T-helper 2 cell treated with Interferon-gamma antibody and Interleukin-4, amounts not matched to agents 5 μg/mL and 100 μg/mL, for 36 hours (primary cell): ENCODE results near the gene NAV1.
A peak's percentile ranks its signal among the peaks of the same experiment; 100 is the strongest.
"Not testable (repeated sequence)": the region's sequence is repeated elsewhere in the genome, so short reads cannot be mapped to it uniquely, and the experiment has no call there.

Source experiments
- DNase-seq: peaks from one replicate; pipeline ENCODE4 v3.0.0; 2021; ENCODE audit warnings: low spot score
- H3K27ac Mint-ChIP-seq: one replicate; pipeline ENCODE4 v1.8.0; 2021; ENCODE audit warnings: mild to moderate bottlenecking, mixed read lengths
- H3K27me3 Mint-ChIP-seq: one replicate; pipeline ENCODE4 v1.8.0; 2021; ENCODE audit warnings: low read depth, mixed read lengths
- H3K36me3 Mint-ChIP-seq: one replicate; pipeline ENCODE4 v1.8.0; 2021; ENCODE audit warnings: low read depth, mixed read lengths
- H3K4me1 Mint-ChIP-seq: one replicate; pipeline ENCODE4 v1.8.0; 2021; ENCODE audit warnings: low read depth, mixed read lengths
- H3K4me3 Mint-ChIP-seq: one replicate; pipeline ENCODE4 v1.8.0; 2022; ENCODE audit warnings: mild to moderate bottlenecking, moderate library complexity, mixed read lengths
- H3K9me3 Mint-ChIP-seq: one replicate; pipeline ENCODE4 v1.8.0; 2021; ENCODE audit warnings: mixed read lengths

NAV1 gene, protein sequence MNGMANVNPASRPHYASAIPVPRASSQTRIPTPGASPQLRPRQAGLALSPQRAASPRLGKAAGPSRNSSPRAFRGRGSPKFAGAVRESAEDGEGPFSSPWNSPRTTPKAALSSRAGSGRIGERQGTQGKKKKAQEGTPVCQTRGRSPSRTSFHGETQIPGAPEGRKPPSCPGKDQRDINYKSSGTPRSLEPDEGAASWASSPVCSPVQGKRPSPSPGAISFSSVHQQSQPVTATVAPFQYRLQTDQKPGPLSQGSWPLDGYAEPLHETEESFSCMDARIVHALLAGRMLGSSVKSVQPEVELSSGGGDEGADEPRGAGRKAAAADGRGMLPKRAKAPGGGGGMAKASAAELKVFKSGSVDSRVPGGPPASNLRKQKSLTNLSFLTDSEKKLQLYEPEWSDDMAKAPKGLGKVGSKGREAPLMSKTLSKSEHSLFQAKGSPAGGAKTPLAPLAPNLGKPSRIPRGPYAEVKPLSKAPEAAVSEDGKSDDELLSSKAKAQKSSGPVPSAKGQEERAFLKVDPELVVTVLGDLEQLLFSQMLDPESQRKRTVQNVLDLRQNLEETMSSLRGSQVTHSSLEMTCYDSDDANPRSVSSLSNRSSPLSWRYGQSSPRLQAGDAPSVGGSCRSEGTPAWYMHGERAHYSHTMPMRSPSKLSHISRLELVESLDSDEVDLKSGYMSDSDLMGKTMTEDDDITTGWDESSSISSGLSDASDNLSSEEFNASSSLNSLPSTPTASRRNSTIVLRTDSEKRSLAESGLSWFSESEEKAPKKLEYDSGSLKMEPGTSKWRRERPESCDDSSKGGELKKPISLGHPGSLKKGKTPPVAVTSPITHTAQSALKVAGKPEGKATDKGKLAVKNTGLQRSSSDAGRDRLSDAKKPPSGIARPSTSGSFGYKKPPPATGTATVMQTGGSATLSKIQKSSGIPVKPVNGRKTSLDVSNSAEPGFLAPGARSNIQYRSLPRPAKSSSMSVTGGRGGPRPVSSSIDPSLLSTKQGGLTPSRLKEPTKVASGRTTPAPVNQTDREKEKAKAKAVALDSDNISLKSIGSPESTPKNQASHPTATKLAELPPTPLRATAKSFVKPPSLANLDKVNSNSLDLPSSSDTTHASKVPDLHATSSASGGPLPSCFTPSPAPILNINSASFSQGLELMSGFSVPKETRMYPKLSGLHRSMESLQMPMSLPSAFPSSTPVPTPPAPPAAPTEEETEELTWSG (N-terminal part only)

DNA sequence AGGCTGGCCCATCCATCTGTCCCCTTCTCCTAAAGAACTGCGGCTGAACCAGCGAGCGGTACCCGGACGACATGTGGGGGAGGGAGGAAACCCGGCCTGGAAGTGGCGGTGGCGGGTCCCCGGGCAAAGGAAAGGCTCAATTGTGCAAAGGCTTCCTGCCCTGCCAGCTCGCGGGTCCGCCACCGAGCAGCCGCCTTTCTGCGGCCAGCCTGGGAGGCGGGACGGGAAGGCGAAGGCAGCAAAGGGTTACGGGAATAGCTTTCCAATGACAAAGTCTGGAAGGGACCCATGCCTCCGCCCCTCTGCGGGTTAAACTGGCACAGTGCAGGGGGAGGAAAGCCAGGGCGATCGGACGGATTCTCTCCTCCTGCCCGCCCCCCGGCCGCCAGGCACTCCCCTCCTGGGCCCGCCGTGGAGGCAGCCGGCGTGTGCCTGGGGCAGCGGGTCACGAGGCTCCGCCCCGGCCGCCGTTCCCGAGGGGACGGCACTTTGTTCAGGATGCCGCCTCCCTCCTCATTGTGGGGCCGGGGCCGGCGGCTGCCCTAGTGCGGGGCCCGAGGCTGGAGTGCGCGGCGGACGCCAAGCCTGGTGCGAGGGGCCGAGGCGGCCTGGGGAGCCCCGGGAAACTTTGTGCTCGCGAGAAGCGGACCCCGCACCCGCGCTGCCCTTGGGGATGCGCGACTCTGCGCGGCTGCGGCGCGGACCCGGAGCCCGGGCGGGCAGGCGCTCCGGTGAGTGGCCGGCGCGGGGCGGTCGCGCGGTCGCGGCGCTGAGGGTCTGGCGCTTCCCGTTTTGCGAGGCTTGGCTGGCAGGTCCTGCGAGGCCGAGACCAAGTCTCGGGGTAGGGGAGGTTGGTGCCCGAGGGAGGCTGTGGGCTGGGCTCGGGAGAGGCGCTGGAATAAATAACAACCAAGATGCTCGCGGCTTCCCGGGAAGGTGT lies at the start of gene NAV1:
TSS of gene NAV1 (plus strand) at position 516 of the 940 bp plus-strand sequence. CDS start 83,758 bp downstream, outside the sequence.
- no peaks in the 10 kb centered on the region for H3K36me3 Mint-ChIP-seq
- peak within 1 kb of the TSS; percentile 63 for H3K4me3 Mint-ChIP-seq
- H3K9me3 Mint-ChIP-seq, result no peaks in the 10 kb centered on the region
- peaks cover 72% of the 10 kb centered on the region for H3K27me3 Mint-ChIP-seq
- H3K27ac Mint-ChIP-seq, result no peak within 1 kb of the TSS
- no peak for DNase-seq
- peaks cover 13% of the 10 kb centered on the region for H3K4me1 Mint-ChIP-seq

DNA sequence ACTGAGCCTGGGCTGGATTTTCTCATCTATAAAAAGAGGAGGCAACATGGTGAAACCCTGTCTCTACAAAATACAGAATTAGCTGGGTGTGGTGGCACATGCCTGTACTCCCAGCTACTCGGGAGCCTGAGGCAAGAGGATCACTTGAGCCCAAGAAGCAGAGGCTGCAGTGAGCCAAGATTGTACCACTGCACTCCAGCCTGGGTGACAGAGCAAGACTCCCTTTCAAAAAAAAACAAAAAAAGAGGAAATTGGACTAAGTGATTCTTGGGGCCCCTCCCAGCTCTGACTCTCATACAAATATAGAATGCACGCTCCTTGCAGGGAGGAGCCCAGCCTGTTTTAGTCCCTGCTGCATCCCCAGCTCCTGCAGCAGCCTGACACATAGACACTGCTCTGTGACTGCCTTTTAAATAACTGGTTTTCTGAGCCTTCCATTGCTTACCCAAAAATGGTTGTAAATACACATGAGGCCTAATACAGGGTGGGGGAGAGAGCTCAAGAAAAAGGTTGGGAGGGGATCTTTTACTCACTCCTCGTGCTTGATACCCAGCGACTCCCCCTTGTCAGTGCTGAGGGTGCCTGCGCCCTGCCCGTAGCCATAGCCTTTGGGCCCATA lies 49.2 kb upstream of the NAV1 start:
- no peak for DNase-seq
- H3K36me3 Mint-ChIP-seq, result peaks cover 42% of the 10 kb centered on the region
- no peaks in the 10 kb centered on the region for H3K4me1 Mint-ChIP-seq

GRCh38 chr1:201490708-201491131 lies 48.2 kb upstream of the NAV1 start:
- Mint-ChIP-seq H3K4me3 (no peak overlapping the region), H3K27ac (no peak overlapping the region), H3K36me3 (peaks cover 39% of the 10 kb centered on the region), H3K9me3 (no peaks in the 10 kb centered on the region), H3K27me3 (no peaks in the 10 kb centered on the region), H3K4me1 (no peaks in the 10 kb centered on the region)
- no peak for DNase-seq

More for the DNA sequence above, 49.2 kb upstream of the NAV1 start:
- Mint-ChIP-seq H3K27me3 (no peaks in the 10 kb centered on the region), H3K9me3 (no peaks in the 10 kb centered on the region), H3K4me3 (no peak overlapping the region), H3K27ac (no peak overlapping the region)

DNA sequence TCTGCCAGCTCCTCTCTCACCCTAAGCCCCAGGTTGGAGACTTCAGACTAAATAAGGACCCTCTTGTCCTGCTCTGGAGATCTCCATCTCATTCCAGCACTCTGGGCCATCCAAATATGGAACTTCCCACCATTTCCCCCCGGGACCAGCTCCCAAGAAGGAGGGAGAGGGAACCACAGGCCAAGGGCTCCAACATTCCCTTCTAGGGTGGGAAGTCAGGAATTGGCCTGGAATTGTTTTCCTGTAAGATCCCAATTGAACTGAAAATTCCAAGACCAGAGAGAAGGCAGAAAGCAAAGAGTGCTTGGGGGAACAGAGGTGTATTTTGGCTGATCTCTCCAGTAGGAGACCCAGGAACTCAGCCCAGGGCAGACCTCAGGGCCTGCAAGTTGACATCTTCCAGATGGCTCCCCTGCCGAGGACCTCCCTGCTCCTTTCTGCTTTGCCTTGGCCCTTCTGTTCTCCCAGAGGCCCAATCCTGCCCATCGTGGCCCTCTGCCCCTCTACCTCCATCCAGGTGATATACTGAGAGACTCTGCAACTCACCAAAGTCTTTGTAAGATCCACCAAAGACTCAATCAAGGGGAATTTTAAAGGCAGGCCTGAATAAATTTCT lies 46.9 kb upstream of the NAV1 start:
- Mint-ChIP-seq H3K4me3 (no peak overlapping the region), H3K9me3 (no peaks in the 10 kb centered on the region), H3K4me1 (no peaks in the 10 kb centered on the region), H3K27ac (no peak overlapping the region), H3K36me3 (peaks cover 40% of the 10 kb centered on the region), H3K27me3 (no peaks in the 10 kb centered on the region)
- DNase-seq, result no peak

- H3K4me1 Mint-ChIP-seq, DNase-seq, H3K27me3 Mint-ChIP-seq, H3K4me3 Mint-ChIP-seq, H3K9me3 Mint-ChIP-seq: not testable (repeated sequence)
- Mint-ChIP-seq H3K36me3 (peaks cover 43% of the 10 kb centered on the region), H3K27ac (peak overlapping the region; percentile 17)
These were observed 45.8 kb upstream of the NAV1 start for GRCh38 chr1:201493026-201493656.

DNA sequence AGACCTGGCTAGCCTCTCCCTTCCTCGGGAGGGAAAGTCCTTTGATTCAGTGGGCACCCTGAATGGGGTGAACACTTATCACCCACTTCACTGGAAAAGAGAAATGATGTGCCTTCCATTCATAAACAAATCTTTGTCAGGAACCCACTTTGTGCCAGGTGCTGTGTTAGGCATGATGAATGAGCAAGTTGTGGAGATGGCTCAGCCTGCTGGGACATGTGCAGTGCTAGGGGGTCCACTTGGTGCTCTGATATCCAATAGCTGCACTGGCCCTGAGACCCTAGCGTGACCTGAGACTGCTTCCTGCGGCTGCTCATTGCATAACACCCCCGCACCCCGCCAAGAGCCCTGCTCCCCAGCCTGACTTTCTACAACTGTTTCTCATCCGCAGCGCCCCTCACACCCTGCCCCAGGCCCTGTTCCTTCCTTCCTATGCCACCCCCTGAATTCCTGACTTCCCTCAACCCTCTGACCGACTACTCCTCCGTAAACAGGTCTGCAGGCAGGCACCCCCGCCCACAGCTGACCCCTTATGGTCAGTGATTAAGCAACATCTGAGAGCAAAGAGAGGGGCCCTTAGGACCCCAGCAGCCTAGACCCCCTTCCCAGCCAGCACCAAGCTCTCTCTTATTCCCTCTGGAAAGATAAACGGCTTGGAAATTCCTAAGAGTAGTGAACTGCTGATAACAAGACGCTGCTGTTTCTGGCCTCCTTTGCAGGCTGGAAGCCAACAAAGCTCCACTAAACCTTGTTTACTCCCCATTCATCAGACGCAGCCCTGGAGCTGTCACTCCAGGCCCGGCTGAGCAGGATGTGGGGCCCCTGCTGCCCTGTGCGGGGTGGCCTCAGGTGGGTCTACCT lies 44.9 kb upstream of the NAV1 start:
- DNase-seq, result no peak
- Mint-ChIP-seq H3K9me3 (no peaks in the 10 kb centered on the region), H3K4me3 (no peak overlapping the region), H3K36me3 (peaks cover 35% of the 10 kb centered on the region), H3K27me3 (no peaks in the 10 kb centered on the region), H3K27ac (peak overlapping the region; percentile 31), H3K4me1 (no peaks in the 10 kb centered on the region)

GRCh38 chr1:201495551-201496295 lies 43.2 kb upstream of the NAV1 start:
- peaks cover 29% of the 10 kb centered on the region for H3K36me3 Mint-ChIP-seq
- no peaks in the 10 kb centered on the region for H3K9me3 Mint-ChIP-seq
- no peak overlapping the region for H3K27ac Mint-ChIP-seq
- H3K27me3 Mint-ChIP-seq, result no peaks in the 10 kb centered on the region
- no peak for DNase-seq
- no peaks in the 10 kb centered on the region for H3K4me1 Mint-ChIP-seq
- no peak overlapping the region for H3K4me3 Mint-ChIP-seq

- Mint-ChIP-seq H3K4me1 (no peaks in the 10 kb centered on the region), H3K27me3 (no peaks in the 10 kb centered on the region), H3K9me3 (no peaks in the 10 kb centered on the region), H3K4me3 (no peak overlapping the region), H3K36me3 (peaks cover 29% of the 10 kb centered on the region), H3K27ac (no peak overlapping the region)
- DNase-seq, result no peak
These were observed 42.6 kb upstream of the NAV1 start for GRCh38 chr1:201496296-201496690.

GRCh38 chr1:201497935-201498509 lies 40.9 kb upstream of the NAV1 start:
- Mint-ChIP-seq H3K27me3 (no peaks in the 10 kb centered on the region), H3K9me3 (no peaks in the 10 kb centered on the region), H3K4me3 (no peak overlapping the region), H3K4me1 (peaks cover 7% of the 10 kb centered on the region), H3K27ac (no peak overlapping the region), H3K36me3 (peaks cover 28% of the 10 kb centered on the region)
- DNase-seq, result no peak

DNA sequence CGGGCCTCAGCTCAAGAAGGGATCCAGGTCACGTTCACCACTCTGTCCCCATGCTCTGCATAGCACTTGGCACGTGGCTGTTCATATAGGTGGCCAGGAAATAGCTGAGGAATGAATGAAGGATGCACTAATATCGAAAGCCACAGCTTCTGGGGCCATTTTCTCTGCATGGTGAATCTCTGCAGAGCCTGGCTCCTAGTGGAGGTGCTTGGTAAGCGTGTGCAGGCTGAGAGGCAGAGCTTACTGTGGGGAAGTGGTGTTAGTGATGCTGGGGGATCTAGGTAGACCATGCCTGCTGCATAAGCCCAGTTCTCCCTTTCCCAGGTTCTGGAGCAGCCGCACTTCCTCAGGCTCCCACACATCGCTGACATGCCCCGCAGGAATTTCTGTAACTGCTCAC lies 40.3 kb upstream of the NAV1 start:
- no peaks in the 10 kb centered on the region for H3K9me3 Mint-ChIP-seq
- H3K36me3 Mint-ChIP-seq, result peaks cover 22% of the 10 kb centered on the region
- no peaks in the 10 kb centered on the region for H3K27me3 Mint-ChIP-seq
- peaks cover 10% of the 10 kb centered on the region for H3K4me1 Mint-ChIP-seq
- no peak overlapping the region for H3K4me3 Mint-ChIP-seq
- no peak for DNase-seq
- H3K27ac Mint-ChIP-seq, result no peak overlapping the region

- Mint-ChIP-seq H3K9me3 (no peaks in the 10 kb centered on the region), H3K4me1 (peaks cover 14% of the 10 kb centered on the region), H3K27ac (no peak overlapping the region), H3K27me3 (no peaks in the 10 kb centered on the region), H3K36me3 (peaks cover 18% of the 10 kb centered on the region), H3K4me3 (no peak overlapping the region)
- DNase-seq, result no peak
These were observed 39.7 kb upstream of the NAV1 start for GRCh38 chr1:201499191-201499590.
